Activated CD8-positive, alpha-beta memory T cell treated with anti-CD3 and anti-CD28 coated beads, Interleukin-2, amount 50 U/mL, for 1 hour (primary cell): ENCODE data around the gene PLB1.
"Not testable (repeated sequence)": the region's sequence is repeated elsewhere in the genome, so short reads cannot be mapped to it uniquely, and the experiment has no call there.

ENCODE experiments used
- DNase-seq: peaks from one replicate; pipeline ENCODE4 v3.0.0-alpha.2; 2020; ENCODE audit errors: extremely low read depth

The PLB1 gene

GRCh38 chr2:28532399-28532798 lies 36.5 kb downstream of the PLB1 start:
- no peak for DNase-seq

- no peak for DNase-seq
These were observed 37.3 kb downstream of the PLB1 start for GRCh38 chr2:28533044-28533680.

- DNase-seq = no peak
These were observed 39.0 kb downstream of the PLB1 start for GRCh38 chr2:28534817-28535216.

GRCh38 chr2:28538134-28538533 lies 42.3 kb downstream of the PLB1 start:
- DNase-seq = no peak

GRCh38 chr2:28538652-28539051 lies 42.8 kb downstream of the PLB1 start:
- no peak for DNase-seq

- DNase-seq = no peak
These were observed 43.3 kb downstream of the PLB1 start for GRCh38 chr2:28539118-28539541.

- no peak for DNase-seq
These were observed 47.6 kb downstream of the PLB1 start for GRCh38 chr2:28543316-28544035.

GRCh38 chr2:28544036-28544346 lies 48.1 kb downstream of the PLB1 start:
- no peak for DNase-seq

GRCh38 chr2:28544405-28544921 lies 48.6 kb downstream of the PLB1 start:
- no peak for DNase-seq

GRCh38 chr2:28544922-28545589 lies 49.2 kb downstream of the PLB1 start:
- DNase-seq = peak; percentile 5

- DNase-seq = no peak
These were observed 49.8 kb downstream of the PLB1 start for GRCh38 chr2:28545590-28546200.

- DNase-seq = no peak
These were observed 50.4 kb downstream of the PLB1 start for GRCh38 chr2:28546242-28546641.

GRCh38 chr2:28547223-28547860 lies 51.5 kb downstream of the PLB1 start:
- no peak for DNase-seq

GRCh38 chr2:28547906-28548600 lies 52.2 kb downstream of the PLB1 start:
- no peak for DNase-seq

- DNase-seq = not testable (repeated sequence)
These were observed 54.5 kb downstream of the PLB1 start for GRCh38 chr2:28550345-28550744.

- DNase-seq = no peak
These were observed 56.4 kb downstream of the PLB1 start for GRCh38 chr2:28552045-28552823.

GRCh38 chr2:28556303-28556702 lies 60.4 kb downstream of the PLB1 start:
- no peak for DNase-seq

- no peak for DNase-seq
These were observed 61.7 kb downstream of the PLB1 start for GRCh38 chr2:28557389-28558131.

- DNase-seq = no peak
These were observed 62.4 kb downstream of the PLB1 start for GRCh38 chr2:28558158-28558820.
